ENCODE results near the gene PP2D1.
"Not testable (repeated sequence)": the region's sequence is repeated elsewhere in the genome, so short reads cannot be mapped to it uniquely, and the experiment has no call there.

The PP2D1 gene

GRCh38 chr3:20012164-20012563 is at the start of gene PP2D1:
PP2D1 (minus strand) TSS chr3:20012264; CDS start chr3:20012072, 192 bp downstream.
- DNase-seq (ENCODE audit: low read depth in 2 of 2), result no peak

- no peak for DNase-seq (ENCODE audit: low read depth in 2 of 2)
Measured at GRCh38 chr3:20060974-20061685, 49.1 kb upstream of the PP2D1 start.

- DNase-seq (ENCODE audit: low read depth in 2 of 2), result no peak
Measured at GRCh38 chr3:20059929-20060328, 47.9 kb upstream of the PP2D1 start.

GRCh38 chr3:20057612-20058180 is 45.6 kb upstream of the PP2D1 start:
- no peak for DNase-seq (ENCODE audit: low read depth in 2 of 2)

- DNase-seq (ENCODE audit: low read depth in 2 of 2), result no peak
Measured at GRCh38 chr3:20056725-20057611, 44.9 kb upstream of the PP2D1 start.

- DNase-seq (ENCODE audit: low read depth in 2 of 2), result no peak
Measured at GRCh38 chr3:20055842-20056241, 43.8 kb upstream of the PP2D1 start.

GRCh38 chr3:20055020-20055775 is 43.1 kb upstream of the PP2D1 start:
- DNase-seq (ENCODE audit: low read depth in 2 of 2), result no peak

GRCh38 chr3:20054549-20054987 is 42.5 kb upstream of the PP2D1 start:
- peak; percentile 60 to 67 for DNase-seq (ENCODE audit: low read depth in 2 of 2)

GRCh38 chr3:20052851-20053250 is 40.8 kb upstream of the PP2D1 start:
- no peak for DNase-seq (ENCODE audit: low read depth in 2 of 2)

- DNase-seq (ENCODE audit: low read depth in 2 of 2), result no peak
Measured at GRCh38 chr3:20051123-20051806, 39.2 kb upstream of the PP2D1 start.

GRCh38 chr3:20047976-20048883 is 36.2 kb upstream of the PP2D1 start:
- DNase-seq (ENCODE audit: low read depth in 2 of 2), result no peak

- no peak for DNase-seq (ENCODE audit: low read depth in 2 of 2)
Measured at GRCh38 chr3:20047341-20047779, 35.3 kb upstream of the PP2D1 start.

GRCh38 chr3:20046556-20046955 is 34.5 kb upstream of the PP2D1 start:
- DNase-seq (ENCODE audit: low read depth in 2 of 2), result no peak

- DNase-seq (ENCODE audit: low read depth in 2 of 2), result not testable (repeated sequence)
Measured at GRCh38 chr3:20045141-20045540, 33.1 kb upstream of the PP2D1 start.

GRCh38 chr3:20043825-20044224 is 31.8 kb upstream of the PP2D1 start:
- DNase-seq (ENCODE audit: low read depth in 2 of 2), result no peak

GRCh38 chr3:20043396-20043795 is 31.3 kb upstream of the PP2D1 start:
- peak; percentile 8 to 38 for DNase-seq (ENCODE audit: low read depth in 2 of 2)

- DNase-seq (ENCODE audit: low read depth in 2 of 2), result no peak
Measured at GRCh38 chr3:20042331-20042730, 30.3 kb upstream of the PP2D1 start.

- peak; percentile 55 to 69 for DNase-seq (ENCODE audit: low read depth in 2 of 2)
Measured at GRCh38 chr3:20041197-20041780, 29.2 kb upstream of the PP2D1 start.

GRCh38 chr3:20040548-20041196 is 28.6 kb upstream of the PP2D1 start:
- DNase-seq (ENCODE audit: low read depth in 2 of 2), result peak; percentile 29 to 58
